ENCODE data around the gene RASSF8.

The RASSF8 gene

GRCh38 chr12:26102953-26103352 is 144.5 kb downstream of the RASSF8 start:
- no peak for DNase-seq (ENCODE audit: low read depth in 2 of 2)

GRCh38 chr12:26106347-26106746 is 147.9 kb downstream of the RASSF8 start:
- no peak for DNase-seq (ENCODE audit: low read depth in 2 of 2)

GRCh38 chr12:26108915-26109314 is 150.4 kb downstream of the RASSF8 start:
- no peak for DNase-seq (ENCODE audit: low read depth in 2 of 2)

GRCh38 chr12:26109343-26109881 is 150.9 kb downstream of the RASSF8 start:
- no peak for DNase-seq (ENCODE audit: low read depth in 2 of 2)

- no peak for DNase-seq (ENCODE audit: low read depth in 2 of 2)
Observed at GRCh38 chr12:26112232-26112631, 153.8 kb downstream of the RASSF8 start.

- no peak for DNase-seq (ENCODE audit: low read depth in 2 of 2)
Observed at GRCh38 chr12:26112703-26113147, 154.2 kb downstream of the RASSF8 start.

- no peak for DNase-seq (ENCODE audit: low read depth in 2 of 2)
Observed at GRCh38 chr12:26113181-26113654, 154.7 kb downstream of the RASSF8 start.

- peak; percentile 64 to 70 for DNase-seq (ENCODE audit: low read depth in 2 of 2)
Observed at GRCh38 chr12:26113853-26114719, 155.6 kb downstream of the RASSF8 start.

GRCh38 chr12:26114720-26115401 is 156.4 kb downstream of the RASSF8 start:
- DNase-seq (ENCODE audit: low read depth in 2 of 2), result no peak

- no peak for DNase-seq (ENCODE audit: low read depth in 2 of 2)
Observed at GRCh38 chr12:26116829-26117715, 158.6 kb downstream of the RASSF8 start.

GRCh38 chr12:26118308-26118707 is 159.8 kb downstream of the RASSF8 start:
- no peak for DNase-seq (ENCODE audit: low read depth in 2 of 2)

- no peak for DNase-seq (ENCODE audit: low read depth in 2 of 2)
Observed at GRCh38 chr12:26119391-26119989, 161.0 kb downstream of the RASSF8 start.

- DNase-seq (ENCODE audit: low read depth in 2 of 2), result no peak
Observed at GRCh38 chr12:26120561-26121274, 162.2 kb downstream of the RASSF8 start.

GRCh38 chr12:26121323-26122060 is 163.0 kb downstream of the RASSF8 start:
- DNase-seq (ENCODE audit: low read depth in 2 of 2), result no peak

GRCh38 chr12:26122061-26122680 is 163.7 kb downstream of the RASSF8 start:
- DNase-seq (ENCODE audit: low read depth in 2 of 2), result no peak

- no peak for DNase-seq (ENCODE audit: low read depth in 2 of 2)
Observed at GRCh38 chr12:26122681-26123481, 164.4 kb downstream of the RASSF8 start.

GRCh38 chr12:26123482-26123980 is 165.0 kb downstream of the RASSF8 start:
- DNase-seq (ENCODE audit: low read depth in 2 of 2), result no peak
